A673 (cell line): ENCODE data around the gene XAF1.

Experiments used
- EZH2 ChIP-seq: fragments of 200-600 bp; sonication (generic); IDR thresholded peaks from 2 replicates; pipeline ENCODE4 v1.6.1; 2017; ENCODE audit warnings: borderline replicate concordance, low read depth, mild to moderate bottlenecking, mixed read lengths, antibody characterized with exemption, low read length; ENCODE audit not compliant: poor library complexity, severe bottlenecking
- TF ChIP-seq, protein P1 (sequence below): fragments of 300-800, 200-600 bp; sonication (generic); conservative IDR thresholded peaks from 2 replicates; pipeline ENCODE4 v1.5.1; 2017; ENCODE audit warnings: low read depth, mild to moderate bottlenecking, antibody characterized with exemption, low read length, moderate library complexity, mixed read lengths

DNA sequence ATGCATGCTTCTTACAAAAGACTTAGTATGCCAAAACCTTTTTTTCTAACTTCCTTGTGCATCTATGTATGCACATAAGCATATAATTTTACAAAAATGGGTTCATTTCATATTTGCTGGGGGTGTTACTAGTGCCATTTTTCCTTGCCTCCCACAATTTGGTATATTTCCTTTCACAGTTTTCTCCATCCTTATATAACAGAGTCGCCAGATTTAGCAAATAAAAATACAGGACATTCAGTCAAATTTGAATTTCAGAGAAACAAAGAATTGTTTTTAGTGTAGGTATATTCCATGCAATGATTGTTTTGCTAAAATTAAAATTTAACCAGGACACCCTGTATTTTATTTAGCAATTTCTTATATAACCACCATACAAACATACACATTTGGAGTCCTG is 16.2 kb downstream of the XAF1 start:
- TF ChIP-seq, protein P1, sequence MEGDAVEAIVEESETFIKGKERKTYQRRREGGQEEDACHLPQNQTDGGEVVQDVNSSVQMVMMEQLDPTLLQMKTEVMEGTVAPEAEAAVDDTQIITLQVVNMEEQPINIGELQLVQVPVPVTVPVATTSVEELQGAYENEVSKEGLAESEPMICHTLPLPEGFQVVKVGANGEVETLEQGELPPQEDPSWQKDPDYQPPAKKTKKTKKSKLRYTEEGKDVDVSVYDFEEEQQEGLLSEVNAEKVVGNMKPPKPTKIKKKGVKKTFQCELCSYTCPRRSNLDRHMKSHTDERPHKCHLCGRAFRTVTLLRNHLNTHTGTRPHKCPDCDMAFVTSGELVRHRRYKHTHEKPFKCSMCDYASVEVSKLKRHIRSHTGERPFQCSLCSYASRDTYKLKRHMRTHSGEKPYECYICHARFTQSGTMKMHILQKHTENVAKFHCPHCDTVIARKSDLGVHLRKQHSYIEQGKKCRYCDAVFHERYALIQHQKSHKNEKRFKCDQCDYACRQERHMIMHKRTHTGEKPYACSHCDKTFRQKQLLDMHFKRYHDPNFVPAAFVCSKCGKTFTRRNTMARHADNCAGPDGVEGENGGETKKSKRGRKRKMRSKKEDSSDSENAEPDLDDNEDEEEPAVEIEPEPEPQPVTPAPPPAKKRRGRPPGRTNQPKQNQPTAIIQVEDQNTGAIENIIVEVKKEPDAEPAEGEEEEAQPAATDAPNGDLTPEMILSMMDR: no peak
- no peak for TF ChIP-seq EZH2
